ENCODE measurements around the gene ARG2. TPM values are rescaled to one million over a fixed set of nuclear protein-coding genes. Genes with fewer than 3 reads are reported as not detected.
A peak's percentile ranks its signal among the peaks of the same experiment; 100 is the strongest.

ARG2 gene
- total and polyA plus RNA-seq, 9 of the 15 experiments (the other 6 are each of a cell fraction or from before 2014, with no cell fraction given): 6.2 to 75.0 (median 17.8) TPM

DNA sequence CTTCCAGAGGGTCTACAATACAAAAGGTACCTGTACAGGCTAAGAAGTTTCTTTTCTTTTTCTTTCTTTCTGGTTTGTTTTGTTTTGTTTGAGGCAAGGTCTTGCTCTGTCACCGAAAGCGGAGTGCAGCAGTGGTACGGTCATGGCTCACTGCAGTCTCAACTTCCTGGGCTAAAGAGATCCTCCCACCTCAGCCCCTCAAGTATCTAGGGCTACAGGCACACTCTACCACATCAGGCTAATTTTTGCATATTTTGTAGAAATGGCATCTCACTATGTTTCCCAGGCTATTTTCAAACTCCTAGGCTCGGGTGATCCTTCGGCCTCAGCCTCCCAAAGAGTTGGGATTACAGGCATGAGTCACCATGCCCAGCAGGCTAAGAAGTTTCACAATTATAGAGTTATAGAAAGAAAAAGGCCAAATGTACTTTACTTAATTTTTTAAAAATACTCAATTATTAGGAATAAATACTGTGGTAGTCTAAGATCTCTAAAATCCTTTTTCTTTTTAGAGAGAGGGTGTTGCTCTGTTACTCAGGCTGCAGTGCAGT lies 16.6 kb upstream of the ARG2 start:
- intact Hi-C loops (cut with micrococcal nuclease): no loop called here
- CTCF ChIA-PET (ENCODE audit: low intra/inter-chr PET ratio): no interaction called here
- in situ Hi-C loops (cut with MboI): no loop called here
- Histone ChIP-seq H3K27me3 (ENCODE audit: control insufficient read depth in 2 of 2, insufficient read depth in 2 of 2, low read length in 2 of 2) (no peaks in the 10 kb centered on the region), H3K9ac (ENCODE audit: insufficient read depth in 1 of 2, low read depth in 2 of 2, low read length in 2 of 2) (no peak overlapping the region), H3K9me1 (ENCODE audit: control insufficient read depth, insufficient read depth, low read length) (no peaks in the 10 kb centered on the region), H3K36me3 (ENCODE audit: control insufficient read depth, insufficient read depth, low read length) (no peaks in the 10 kb centered on the region), H3K27ac (ENCODE audit: extremely low read depth, low read depth, low read length) (no peak overlapping the region), H3K9me3 (replicated peaks; ENCODE audit: control insufficient read depth, insufficient read depth, low read depth, low read length) (0 out of 2 replicates have a peak, but pooled peaks cover 5% of the 10 kb centered on the region), H2AFZ (ENCODE audit: low read depth, low read length) (no peak overlapping the region), H3K79me2 (ENCODE audit: control insufficient read depth, insufficient read depth, low read length) (peaks cover 15% of the 10 kb centered on the region), H3K4me1 (replicated peaks in 1 of 2; ENCODE audit: control insufficient read depth in 2 of 2, insufficient read depth in 2 of 2, low read length in 2 of 2) (peaks cover 3 to 11% of the 10 kb centered on the region in 2 experiments; a peak in 4 of 5 replicates), H4K20me1 (replicated peaks; ENCODE audit: control insufficient read depth, insufficient read depth, low read length) (no peaks in the 10 kb centered on the region), H3K4me3 (no peak overlapping the region), H3K4me2 (ENCODE audit: insufficient read depth, low read length) (no peak overlapping the region)
- no TSS peak for BruUV-seq (replicated peaks)
- TF ChIP-seq NR2F6 (CRISPR knock-in tag; IDR thresholded peaks at IDR 0.05): no peak
- TF ChIP-seq, protein P1, sequence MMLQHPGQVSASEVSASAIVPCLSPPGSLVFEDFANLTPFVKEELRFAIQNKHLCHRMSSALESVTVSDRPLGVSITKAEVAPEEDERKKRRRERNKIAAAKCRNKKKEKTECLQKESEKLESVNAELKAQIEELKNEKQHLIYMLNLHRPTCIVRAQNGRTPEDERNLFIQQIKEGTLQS (IDR thresholded peaks at IDR 0.05): 0 out of 2 replicates have a peak, but pooled peaks have one; percentile 16
- TF ChIP-seq, protein P1 (CRISPR knock-in tag; conservative IDR thresholded peaks at IDR 0.05): no peak
- POLR2A ChIA-PET: no interaction called here
- 72% methylated on average over 4 of the region's 5 CpGs for WGBS (ENCODE audit: insufficient coverage, low coverage, missing lambda C conversion rate)
- ATAC-seq (no peak), DNase-seq (ENCODE audit: extremely low read depth in 1 of 4, low spot score in 3 of 4) (no peak), FAIRE-seq (no peak)

DNA sequence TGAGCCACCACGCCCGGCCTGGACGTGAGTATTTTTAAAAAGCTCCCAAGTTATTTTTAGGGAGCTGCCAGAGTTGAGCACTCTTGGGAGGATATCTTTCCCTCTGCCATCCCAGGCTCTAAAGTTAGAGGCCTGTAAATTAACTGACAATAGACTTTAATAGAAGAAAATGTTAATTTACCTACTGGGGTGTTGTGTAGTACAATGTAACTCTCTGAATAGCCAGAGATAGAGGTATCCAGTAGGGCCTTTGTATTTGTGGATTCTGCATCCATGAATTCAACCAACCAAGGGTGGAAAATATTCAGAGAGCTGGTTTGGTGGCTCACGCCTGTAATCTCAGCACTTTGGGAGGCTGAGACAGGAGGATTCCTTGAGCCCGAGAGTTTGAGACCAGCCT lies 12.1 kb upstream of the ARG2 start:
- TF ChIP-seq MCM7 (IDR thresholded peaks at IDR 0.05) (no peak), TCF7L2 (IDR thresholded peaks at IDR 0.05; ENCODE audit: low read depth, low read length) (no peak), TFAM (CRISPR knock-in tag; conservative IDR thresholded peaks at IDR 0.05) (no peak), ZNF445 (CRISPR knock-in tag; IDR thresholded peaks at IDR 0.05; ENCODE audit: low read depth) (no peak), CHCHD3 (CRISPR knock-in tag; IDR thresholded peaks at IDR 0.05) (no peak)
- TF ChIP-seq, protein P2, sequence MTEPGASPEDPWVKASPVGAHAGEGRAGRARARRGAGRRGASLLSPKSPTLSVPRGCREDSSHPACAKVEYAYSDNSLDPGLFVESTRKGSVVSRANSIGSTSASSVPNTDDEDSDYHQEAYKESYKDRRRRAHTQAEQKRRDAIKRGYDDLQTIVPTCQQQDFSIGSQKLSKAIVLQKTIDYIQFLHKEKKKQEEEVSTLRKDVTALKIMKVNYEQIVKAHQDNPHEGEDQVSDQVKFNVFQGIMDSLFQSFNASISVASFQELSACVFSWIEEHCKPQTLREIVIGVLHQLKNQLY (CRISPR knock-in tag; conservative IDR thresholded peaks at IDR 0.05): no peak
- TF ChIP-seq, protein P3, sequence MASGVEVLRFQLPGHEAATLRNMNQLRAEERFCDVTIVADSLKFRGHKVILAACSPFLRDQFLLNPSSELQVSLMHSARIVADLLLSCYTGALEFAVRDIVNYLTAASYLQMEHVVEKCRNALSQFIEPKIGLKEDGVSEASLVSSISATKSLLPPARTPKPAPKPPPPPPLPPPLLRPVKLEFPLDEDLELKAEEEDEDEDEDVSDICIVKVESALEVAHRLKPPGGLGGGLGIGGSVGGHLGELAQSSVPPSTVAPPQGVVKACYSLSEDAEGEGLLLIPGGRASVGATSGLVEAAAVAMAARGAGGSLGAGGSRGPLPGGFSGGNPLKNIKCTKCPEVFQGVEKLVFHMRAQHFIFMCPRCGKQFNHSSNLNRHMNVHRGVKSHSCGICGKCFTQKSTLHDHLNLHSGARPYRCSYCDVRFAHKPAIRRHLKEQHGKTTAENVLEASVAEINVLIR (CRISPR knock-in tag; IDR thresholded peaks at IDR 0.05): no peak
- no peak overlapping the region for H3K4me3 ChIP-seq
- H2AFZ ChIP-seq (ENCODE audit: low read depth, low read length): no peak overlapping the region
- intact Hi-C loops (cut with micrococcal nuclease): no loop called here
- H3K9ac ChIP-seq (ENCODE audit: insufficient read depth in 1 of 2, low read depth in 2 of 2, low read length in 2 of 2): no peak overlapping the region
- ATAC-seq (no peak), DNase-seq (ENCODE audit: extremely low read depth in 1 of 4, low spot score in 3 of 4) (no peak), FAIRE-seq (no peak)
- no peaks in the 10 kb centered on the region for H4K20me1 ChIP-seq (replicated peaks; ENCODE audit: control insufficient read depth, insufficient read depth, low read length)
- ChIA-PET CTCF (ENCODE audit: low intra/inter-chr PET ratio) (no interaction called here), POLR2A (no interaction called here)
- no peaks in the 10 kb centered on the region for H3K9me1 ChIP-seq (ENCODE audit: control insufficient read depth, insufficient read depth, low read length)
- no peaks in the 10 kb centered on the region; a peak in 1 of 5 replicates for H3K4me1 ChIP-seq (replicated peaks in 1 of 2; ENCODE audit: control insufficient read depth in 2 of 2, insufficient read depth in 2 of 2, low read length in 2 of 2)
- no peaks in the 10 kb centered on the region for H3K27me3 ChIP-seq (ENCODE audit: control insufficient read depth in 2 of 2, insufficient read depth in 2 of 2, low read length in 2 of 2)
- no peaks in the 10 kb centered on the region for H3K9me3 ChIP-seq (replicated peaks; ENCODE audit: control insufficient read depth, insufficient read depth, low read depth, low read length)
- no peak overlapping the region for H3K27ac ChIP-seq (ENCODE audit: extremely low read depth, low read depth, low read length)
- no peaks in the 10 kb centered on the region for H3K79me2 ChIP-seq (ENCODE audit: control insufficient read depth, insufficient read depth, low read length)
- WGBS (ENCODE audit: insufficient coverage, low coverage, missing lambda C conversion rate): 69% methylated on average over 5 of the region's 5 CpGs
- in situ Hi-C loops (cut with MboI): no loop called here
- H3K4me2 ChIP-seq (ENCODE audit: insufficient read depth, low read length): no peak overlapping the region
- BruUV-seq (replicated peaks): no TSS peak
- H3K36me3 ChIP-seq (ENCODE audit: control insufficient read depth, insufficient read depth, low read length): no peaks in the 10 kb centered on the region
